Glutamatergic neuron (in vitro differentiated cells): ENCODE data around the gene COL17A1. TPM values are rescaled to one million over a fixed set of nuclear protein-coding genes. Genes with fewer than 3 reads are reported as not detected.
A peak's percentile ranks its signal among the peaks of the same experiment; 100 is the strongest.

Experiments used
- DNase-seq: peaks from one replicate; pipeline ENCODE4 v3.0.0; 2022
- H3K27ac Mint-ChIP-seq: one replicate; pipeline ENCODE4 v1.8.0; 2020; ENCODE audit warnings: mild to moderate bottlenecking, mixed read lengths, inconsistent platforms; ENCODE audit not compliant: unreplicated experiment
- H3K27me3 Mint-ChIP-seq: one replicate; pipeline ENCODE4 v1.8.0; 2020; ENCODE audit warnings: mild to moderate bottlenecking, moderate library complexity, mixed read lengths, inconsistent platforms; ENCODE audit not compliant: unreplicated experiment
- H3K36me3 Mint-ChIP-seq: one replicate; pipeline ENCODE4 v1.8.0; 2020; ENCODE audit warnings: mild to moderate bottlenecking, mixed read lengths, inconsistent platforms; ENCODE audit not compliant: unreplicated experiment
- H3K4me1 Mint-ChIP-seq: one replicate; pipeline ENCODE4 v1.8.0; 2020; ENCODE audit warnings: mild to moderate bottlenecking, low read depth, mixed read lengths, inconsistent platforms; ENCODE audit not compliant: unreplicated experiment
- H3K4me3 Mint-ChIP-seq: one replicate; pipeline ENCODE4 v1.8.0; 2020; ENCODE audit warnings: mild to moderate bottlenecking, mixed read lengths, inconsistent platforms; ENCODE audit not compliant: unreplicated experiment
- H3K9me3 Mint-ChIP-seq: one replicate; pipeline ENCODE4 v1.8.0; 2020; ENCODE audit warnings: mild to moderate bottlenecking, moderate library complexity, mixed read lengths, inconsistent platforms; ENCODE audit not compliant: unreplicated experiment
- CTCF ChIP-seq: fragments of 200-600 bp; sonication (generic); IDR thresholded peaks from one replicate; pipeline ENCODE4 v1.5.0; 2021; ENCODE audit not compliant: partially characterized antibody, unreplicated experiment
- microRNA-seq: library from miRNA; unstranded; fragments of <30 nt; microRNA quantifications from one replicate; pipeline ENCODE4, GENCODE V29; 2020; ENCODE audit not compliant: unreplicated experiment
- total RNA-seq: library from RNA; stranded (reverse); fragmentation: NEBNext Ultra II Directional; extraction: Animal tissue kit (Norgen Biotek cat#: 25700); gene quantifications from one replicate; pipeline ENCODE4 v1.2.1, GENCODE V29; 2021; ENCODE audit not compliant: unreplicated experiment

COL17A1 gene
- total RNA-seq, 1 donor from 2014 or later = not detected

GRCh38 chr10:103985726-103986125 is 100.0 kb downstream of the COL17A1 start:
- DNase-seq = no peak
- TF ChIP-seq CTCF = no peak
- peaks cover 2% of the 10 kb centered on the region for H3K9me3 Mint-ChIP-seq
- H3K27ac Mint-ChIP-seq = no peak overlapping the region
- peaks cover 2% of the 10 kb centered on the region for H3K27me3 Mint-ChIP-seq
- H3K36me3 Mint-ChIP-seq = no peaks in the 10 kb centered on the region
- peaks cover 41% of the 10 kb centered on the region for H3K4me1 Mint-ChIP-seq
- no peak overlapping the region for H3K4me3 Mint-ChIP-seq

GRCh38 chr10:103983367-103983911 is 102.2 kb downstream of the COL17A1 start:
- no peaks in the 10 kb centered on the region for H3K9me3 Mint-ChIP-seq
- peak overlapping the region; percentile 39 for H3K4me3 Mint-ChIP-seq
- no peaks in the 10 kb centered on the region for H3K36me3 Mint-ChIP-seq
- DNase-seq = no peak
- peaks cover 39% of the 10 kb centered on the region for H3K4me1 Mint-ChIP-seq
- no peak for TF ChIP-seq CTCF
- H3K27ac Mint-ChIP-seq = peak overlapping the region; percentile 77
- peaks cover 2% of the 10 kb centered on the region for H3K27me3 Mint-ChIP-seq

- Mint-ChIP-seq H3K27me3 (peaks cover 2% of the 10 kb centered on the region), H3K36me3 (no peaks in the 10 kb centered on the region), H3K27ac (peak overlapping the region; percentile 77), H3K4me1 (peaks cover 33% of the 10 kb centered on the region), H3K4me3 (peak overlapping the region; percentile 60), H3K9me3 (no peaks in the 10 kb centered on the region)
- DNase-seq = peak; percentile 46
- TF ChIP-seq CTCF = peak; percentile 12
These were observed 103.0 kb downstream of the COL17A1 start for GRCh38 chr10:103982639-103983038.

Small RNAs within 50 kb of the gene (microRNA-seq; reads per million reads assigned to microRNA genes)
- gene MIR936 = not detected

Other genes starting within 250 kb of the COL17A1 start
- gene SH3PXD2A, start 230.3 kb downstream of the COL17A1 start, total RNA-seq = 16.7 TPM
- gene STN1, start 167.7 kb downstream of the COL17A1 start, total RNA-seq = 57.1 TPM
- gene SLK, start 118.7 kb downstream of the COL17A1 start, total RNA-seq = 122 TPM
- 4.7 TPM for gene SFR1, start 36.3 kb upstream of the COL17A1 start, total RNA-seq
- gene CFAP43, start 146.5 kb upstream of the COL17A1 start, total RNA-seq = 0.44 TPM
- gene GSTO1, start 169.0 kb upstream of the COL17A1 start, total RNA-seq = 26.8 TPM
- gene GSTO2, start 183.3 kb upstream of the COL17A1 start, total RNA-seq = 2.0 TPM